Gastrocnemius medialis (tissue), 4 donors: ENCODE data around the gene FAM217B. TPM values are rescaled to one million over a fixed set of nuclear protein-coding genes. Genes with fewer than 3 reads are reported as not detected.

Experiments
- ATAC-seq, 2 donors: fragments of 150-250 bp; one replicate each; pipeline ENCODE4 v1.9.1; 2016
- DNase-seq, 2 donors: peaks; one replicate each; pipeline ENCODE4 v3.0.0-alpha.2; 2019
- H3K27ac ChIP-seq, 4 donors: fragments of 200-600 bp; sonication (generic); 1 replicate in 1 of 4; 2 replicates in 3 of 4; pipeline ENCODE4 v1.5.1; 2016 to 2018; ENCODE audit warnings: mild to moderate bottlenecking in 2 of 4, moderate library complexity in 1 of 4
- H3K27me3 ChIP-seq, 3 donors: fragments of 200-600 bp; sonication (generic) in 2 of 3; 1 replicate in 1 of 3; 2 replicates in 2 of 3; pipeline versions ENCODE4 v1.5.1 to v1.6.0; 2016 to 2019; ENCODE audit warnings: mild to moderate bottlenecking in 1 of 3, moderate library complexity in 1 of 3
- H3K36me3 ChIP-seq, 2 donors: fragments of 200-600 bp; sonication (generic) in 1 of 2; one replicate each; pipeline ENCODE4 v1.5.1; 2017 to 2018
- H3K4me1 ChIP-seq, 2 donors: fragments of 200-600 bp; sonication (generic) in 1 of 2; one replicate each; pipeline ENCODE4 v1.5.1; 2016 to 2017; ENCODE audit warnings: mild to moderate bottlenecking in 2 of 2
- H3K4me3 ChIP-seq, 4 donors: fragments of 200-600 bp; sonication (generic) in 3 of 4; 1 replicate in 1 of 4; 2 replicates in 3 of 4; pipeline ENCODE4 v1.5.1; 2016 to 2019; ENCODE audit warnings: mild to moderate bottlenecking in 2 of 4
- H3K9me3 ChIP-seq, 3 donors: fragments of 200-600 bp; sonication (generic) in 2 of 3; 1 replicate in 1 of 3; 2 replicates in 2 of 3; pipeline ENCODE4 v1.5.1; 2016 to 2019
- CTCF ChIP-seq, 5 experiments: fragments of 450-650 bp in 3 of 5; fragments of 200-600 bp in 2 of 5; sonication (generic) in 2 of 5; IDR thresholded peaks in 4 of 5; conservative IDR thresholded peaks in 1 of 5; 1 replicate in 4 of 5; 2 replicates in 1 of 5; pipeline ENCODE4 v1.5.1; 2016 to 2019; ENCODE audit warnings: antibody characterized with exemption in 5 of 5, mild to moderate bottlenecking in 3 of 5, moderate library complexity in 3 of 5
- POLR2A ChIP-seq, 2 donors: fragments of 450-650 bp; IDR thresholded peaks; one replicate each; pipeline ENCODE4 v1.6.1; 2017; ENCODE audit warnings: antibody characterized with exemption in 2 of 2, mild to moderate bottlenecking in 2 of 2, moderate library complexity in 2 of 2
- in situ Hi-C, 4 donors: fragments of 200-750 bp; cut with MboI; loops; one replicate each; pipeline versions ENCODE4 v1.15.0 to v1.8.0; 2017; ENCODE audit warnings: low sequenced_read_pairs in 4 of 4
- intact Hi-C: fragments of 100-400 bp; cut with DNase I; formaldehyde crosslinking; loops from one replicate; pipeline ENCODE4 v1.15.1; 2023; ENCODE audit warnings: low total_unique reads
- total RNA-seq, 4 donors: library from RNA; depleted of rRNA; stranded (reverse); fragments of >200 nt; gene quantifications; one replicate each; pipeline versions ENCODE4 v1.1.0 to v1.2.3, GENCODE V29; 2016

FAM217B gene
- total RNA-seq, 4 donors from 2014 or later, result 2.8 to 6.9 (median 6.4) TPM

GRCh38 chr20:59971428-59971827, 31.2 kb downstream of the FAM217B start:
- H3K9me3 ChIP-seq, result no peaks in the 10 kb centered on the region
- no peak for DNase-seq
- no peak for ATAC-seq
- H3K36me3 ChIP-seq, result no peaks in the 10 kb centered on the region
- in situ Hi-C loops, result no loop called here
- intact Hi-C loops, result no loop called here
- no peak for TF ChIP-seq POLR2A (IDR thresholded peaks at IDR 0.05)
- TF ChIP-seq CTCF (IDR thresholded peaks at IDR 0.05 in 4 of 5, conservative IDR thresholded peaks at IDR 0.05 in 1 of 5), result no peak
- H3K4me3 ChIP-seq, result no peak overlapping the region
- no peak overlapping the region for H3K27ac ChIP-seq
- H3K27me3 ChIP-seq, result no peaks in the 10 kb centered on the region
- H3K4me1 ChIP-seq, result no peaks in the 10 kb centered on the region

GRCh38 chr20:59972037-59972801, 32.0 kb downstream of the FAM217B start:
- TF ChIP-seq POLR2A (IDR thresholded peaks at IDR 0.05), result no peak
- no peak for TF ChIP-seq CTCF (IDR thresholded peaks at IDR 0.05 in 4 of 5, conservative IDR thresholded peaks at IDR 0.05 in 1 of 5)
- Histone ChIP-seq H3K4me3 (no peak overlapping the region), H3K27ac (no peak overlapping the region), H3K27me3 (no peaks in the 10 kb centered on the region), H3K36me3 (no peaks in the 10 kb centered on the region), H3K4me1 (no peaks in the 10 kb centered on the region), H3K9me3 (no peaks in the 10 kb centered on the region)
- intact Hi-C loops, result no loop called here
- ATAC-seq, result no peak
- DNase-seq, result no peak
- in situ Hi-C loops, result no loop called here

GRCh38 chr20:59976156-59976782, 36.1 kb downstream of the FAM217B start:
- intact Hi-C loops, result no loop called here
- in situ Hi-C loops, result no loop called here
- DNase-seq, result no peak
- Histone ChIP-seq H3K4me3 (no peak overlapping the region), H3K27ac (no peak overlapping the region), H3K4me1 (no peaks in the 10 kb centered on the region), H3K9me3 (no peaks in the 10 kb centered on the region), H3K27me3 (no peaks in the 10 kb centered on the region), H3K36me3 (no peaks in the 10 kb centered on the region)
- no peak for ATAC-seq
- TF ChIP-seq POLR2A (IDR thresholded peaks at IDR 0.05) (no peak), CTCF (IDR thresholded peaks at IDR 0.05 in 4 of 5, conservative IDR thresholded peaks at IDR 0.05 in 1 of 5) (no peak)

- DNase-seq (no peak), ATAC-seq (no peak)
- Histone ChIP-seq H3K4me3 (no peak overlapping the region), H3K9me3 (no peaks in the 10 kb centered on the region), H3K36me3 (no peaks in the 10 kb centered on the region), H3K27ac (no peak overlapping the region), H3K4me1 (no peaks in the 10 kb centered on the region), H3K27me3 (no peaks in the 10 kb centered on the region)
- in situ Hi-C loops (no loop called here), intact Hi-C loops (no loop called here)
- TF ChIP-seq POLR2A (IDR thresholded peaks at IDR 0.05) (no peak), CTCF (IDR thresholded peaks at IDR 0.05 in 4 of 5, conservative IDR thresholded peaks at IDR 0.05 in 1 of 5) (no peak)
Observed at GRCh38 chr20:59977086-59977485, 36.9 kb downstream of the FAM217B start.
